ENCODE results near the gene TNFSF18.

TNFSF18 gene

GRCh38 chr1:173038875-173039554 is 11.7 kb downstream of the TNFSF18 start:
- no peak for DNase-seq

GRCh38 chr1:173024543-173024942 is 26.2 kb downstream of the TNFSF18 start:
- peak; percentile 9 for DNase-seq

GRCh38 chr1:173023343-173023742 is 27.4 kb downstream of the TNFSF18 start:
- DNase-seq: no peak

- no peak for DNase-seq
Measured at GRCh38 chr1:173020138-173020750, 30.5 kb downstream of the TNFSF18 start.

- no peak for DNase-seq
Measured at GRCh38 chr1:173017792-173018191, 32.9 kb downstream of the TNFSF18 start.

- DNase-seq: no peak
Measured at GRCh38 chr1:173016419-173016818, 34.3 kb downstream of the TNFSF18 start.

- DNase-seq: no peak
Measured at GRCh38 chr1:173015629-173016028, 35.1 kb downstream of the TNFSF18 start.

GRCh38 chr1:173014160-173014559 is 36.6 kb downstream of the TNFSF18 start:
- no peak for DNase-seq

- no peak for DNase-seq
Measured at GRCh38 chr1:173012126-173012525, 38.6 kb downstream of the TNFSF18 start.

GRCh38 chr1:173009597-173009996 is 41.1 kb downstream of the TNFSF18 start:
- DNase-seq: no peak

GRCh38 chr1:173005196-173005864 is 45.4 kb downstream of the TNFSF18 start:
- DNase-seq: no peak

- DNase-seq: no peak
Measured at GRCh38 chr1:173002891-173003838, 47.6 kb downstream of the TNFSF18 start.

- DNase-seq: no peak
Measured at GRCh38 chr1:172999349-172999748, 51.4 kb downstream of the TNFSF18 start.

- DNase-seq: no peak
Measured at GRCh38 chr1:172997941-172998361, 52.8 kb downstream of the TNFSF18 start.

GRCh38 chr1:172993640-172994039 is 57.1 kb downstream of the TNFSF18 start:
- DNase-seq: no peak

GRCh38 chr1:172991674-172992400 is 58.9 kb downstream of the TNFSF18 start:
- DNase-seq: no peak

- DNase-seq: no peak
Measured at GRCh38 chr1:172990598-172991215, 60.0 kb downstream of the TNFSF18 start.

Measured in retina (tissue), 1 donor.